Mesenchymal stem cell (in vitro differentiated cells and primary cell): ENCODE measurements around the gene CEP68.
A peak's percentile ranks its signal among the peaks of the same experiment; 100 is the strongest.

Source experiments
- DNase-seq: peaks from one replicate; pipeline ENCODE4 v3.0.0-alpha.2; 2013
- H2AFZ ChIP-seq: one replicate; pipeline ENCODE4 v1.6.1; 2013; ENCODE audit warnings: low read depth, mild to moderate bottlenecking, control low read depth, inconsistent platforms, low read length, moderate library complexity
- H2AK5ac ChIP-seq: 2 replicates; pipeline ENCODE4 v1.6.1; 2013; ENCODE audit warnings: low read length, moderate library complexity, mild to moderate bottlenecking, inconsistent platforms; ENCODE audit not compliant: severe bottlenecking
- H2BK120ac ChIP-seq: one replicate; pipeline ENCODE4 v1.6.1; 2013; ENCODE audit warnings: low read depth, mild to moderate bottlenecking, inconsistent platforms, low read length, moderate library complexity
- H2BK12ac ChIP-seq, 2 experiments: one replicate each; pipeline ENCODE4 v1.6.1; 2013; ENCODE audit warnings: inconsistent platforms in 2 of 2, low read length in 2 of 2, mild to moderate bottlenecking in 2 of 2, moderate library complexity in 2 of 2, control low read depth in 1 of 2
- H2BK15ac ChIP-seq: one replicate; pipeline ENCODE4 v1.6.1; 2013; ENCODE audit warnings: mild to moderate bottlenecking, low read depth, inconsistent platforms; ENCODE audit not compliant: poor library complexity, severe bottlenecking
- H2BK5ac ChIP-seq: 2 replicates; pipeline ENCODE4 v1.6.1; 2013; ENCODE audit warnings: low read depth, mild to moderate bottlenecking, low read length, control low read depth, inconsistent platforms; ENCODE audit not compliant: poor library complexity, severe bottlenecking
- H3K14ac ChIP-seq, 2 experiments: one replicate each; pipeline ENCODE4 v1.6.1; 2013; ENCODE audit warnings: inconsistent platforms in 2 of 2, low read length in 2 of 2, control low read depth in 1 of 2, mild to moderate bottlenecking in 1 of 2, moderate library complexity in 1 of 2
- H3K18ac ChIP-seq, 2 experiments: one replicate each; pipeline ENCODE4 v1.6.1; 2013; ENCODE audit warnings: inconsistent platforms in 2 of 2, low read length in 2 of 2, control low read depth in 1 of 2, low read depth in 1 of 2, mild to moderate bottlenecking in 1 of 2
- H3K23ac ChIP-seq, 2 experiments: one replicate each; pipeline ENCODE4 v1.6.1; 2013; ENCODE audit warnings: inconsistent platforms in 2 of 2, low read length in 2 of 2, mild to moderate bottlenecking in 2 of 2, moderate library complexity in 2 of 2, control low read depth in 1 of 2
- H3K27ac ChIP-seq: 2 replicates; pipeline ENCODE4 v1.5.1; 2013; ENCODE audit warnings: mild to moderate bottlenecking, moderate library complexity, low read length, control low read depth, inconsistent platforms; ENCODE audit not compliant: poor library complexity, severe bottlenecking
- H3K27me3 ChIP-seq, 2 experiments: 2 replicates each; pipeline versions ENCODE4 v1.6.1 to v1.7.0; 2013; ENCODE audit warnings: low read length in 2 of 2, mild to moderate bottlenecking in 2 of 2, moderate library complexity in 2 of 2, control low read depth in 1 of 2, inconsistent platforms in 1 of 2; ENCODE audit not compliant: control insufficient read depth in 1 of 2, insufficient read depth in 1 of 2
- H3K36me3 ChIP-seq, 2 experiments: 2 replicates each; pipeline versions ENCODE4 v1.6.1 to v1.7.0; 2013; ENCODE audit warnings: low read length in 2 of 2, control low read depth in 1 of 2, inconsistent platforms in 1 of 2, low read depth in 1 of 2, mild to moderate bottlenecking in 1 of 2; ENCODE audit not compliant: insufficient read depth in 2 of 2, control insufficient read depth in 1 of 2
- H3K4ac ChIP-seq, 2 experiments: one replicate each; pipeline ENCODE4 v1.6.1; 2013; ENCODE audit warnings: inconsistent platforms in 2 of 2, low read length in 2 of 2, mild to moderate bottlenecking in 2 of 2, moderate library complexity in 2 of 2, control low read depth in 1 of 2, low read depth in 1 of 2
- H3K4me1 ChIP-seq: 2 replicates; pipeline ENCODE4 v1.6.1; 2013; ENCODE audit warnings: low read depth, low read length, control low read depth; ENCODE audit not compliant: control insufficient read depth, insufficient read depth
- H3K4me2 ChIP-seq: 2 replicates; pipeline ENCODE4 v1.6.1; 2013; ENCODE audit warnings: low read length, mild to moderate bottlenecking, inconsistent platforms; ENCODE audit not compliant: poor library complexity, severe bottlenecking
- H3K4me3 ChIP-seq, 2 experiments: 2 replicates each; pipeline versions ENCODE4 v1.5.1 to v1.7.0; 2013; ENCODE audit warnings: low read length in 2 of 2, mild to moderate bottlenecking in 2 of 2, control low read depth in 1 of 2, low read depth in 1 of 2; ENCODE audit not compliant: insufficient read depth in 1 of 2
- H3K79me1 ChIP-seq: replicated peaks from 2 replicates; pipeline ENCODE4 v1.6.1; 2013; ENCODE audit warnings: mild to moderate bottlenecking, control low read depth, low read length, inconsistent platforms; ENCODE audit not compliant: poor library complexity, severe bottlenecking
- H3K9ac ChIP-seq: 2 replicates; pipeline ENCODE4 v1.7.0; 2013; ENCODE audit warnings: mild to moderate bottlenecking, low read length, moderate library complexity
- H3K9me3 ChIP-seq: 2 replicates; pipeline ENCODE4 v1.7.0; 2013; ENCODE audit warnings: mild to moderate bottlenecking, low read length; ENCODE audit not compliant: control insufficient read depth
- H4K8ac ChIP-seq: one replicate; pipeline ENCODE4 v1.6.1; 2013; ENCODE audit warnings: inconsistent platforms, mild to moderate bottlenecking, low read length, moderate library complexity
- H4K91ac ChIP-seq: one replicate; pipeline ENCODE4 v1.6.1; 2013; ENCODE audit warnings: mild to moderate bottlenecking, low read length, inconsistent platforms
- WGBS: methylation state at CpG from one replicate; pipeline ENCODE4 v1.1.7; 2013; ENCODE audit warnings: mixed read lengths; 5-methylcytosine and 5-hydroxymethylcytosine counted together

The CEP68 gene

GRCh38 chr2:65070172-65070830 lies 14.1 kb downstream of the CEP68 start:
- no peaks in the 10 kb centered on the region for H3K27me3 ChIP-seq
- H3K4me1 ChIP-seq: peaks cover 30% of the 10 kb centered on the region
- peak overlapping the region; percentile 53 for H3K9ac ChIP-seq
- peak overlapping the region in 1 of 2 experiments; percentile 68 for H3K18ac ChIP-seq
- no peak overlapping the region for H2BK12ac ChIP-seq
- H2AK5ac ChIP-seq: peak overlapping the region; percentile 49
- H3K27ac ChIP-seq: peak overlapping the region; percentile 11
- no peak overlapping the region for H3K4me3 ChIP-seq
- H2AFZ ChIP-seq: no peak overlapping the region
- H4K8ac ChIP-seq: peak overlapping the region; percentile 19
- peak; percentile 62 for DNase-seq
- 32% methylated on average over 8 of the region's 8 CpGs for whole genome bisulfite sequencing
- no peak overlapping the region for H3K23ac ChIP-seq
- H2BK5ac ChIP-seq: no peak overlapping the region
- H3K14ac ChIP-seq: no peak overlapping the region
- H3K9me3 ChIP-seq: no peaks in the 10 kb centered on the region
- H4K91ac ChIP-seq: no peak overlapping the region
- H3K79me1 ChIP-seq: peaks cover 36% of the 10 kb centered on the region
- H3K4ac ChIP-seq: peak overlapping the region in 1 of 2 experiments; percentile 52
- H3K4me2 ChIP-seq: no peak overlapping the region
- no peak overlapping the region for H2BK120ac ChIP-seq
- H2BK15ac ChIP-seq: peak overlapping the region; percentile 71
- H3K36me3 ChIP-seq: peaks cover 41 to 62% of the 10 kb centered on the region in 2 experiments

- no peak overlapping the region for H2BK5ac ChIP-seq
- no peak overlapping the region for H2BK12ac ChIP-seq
- no peak overlapping the region for H4K8ac ChIP-seq
- no peak overlapping the region for H3K4me3 ChIP-seq
- no peaks in the 10 kb centered on the region for H3K9me3 ChIP-seq
- no peak overlapping the region for H3K4ac ChIP-seq
- H3K79me1 ChIP-seq: peaks cover 36% of the 10 kb centered on the region
- H3K4me2 ChIP-seq: no peak overlapping the region
- no peak overlapping the region for H4K91ac ChIP-seq
- WGBS: 90% methylated on average over 6 of the region's 6 CpGs
- peaks cover 29% of the 10 kb centered on the region for H3K4me1 ChIP-seq
- peak overlapping the region; percentile 6 for H3K27ac ChIP-seq
- H3K27me3 ChIP-seq: no peaks in the 10 kb centered on the region
- H3K23ac ChIP-seq: no peak overlapping the region
- DNase-seq: no peak
- H2BK120ac ChIP-seq: no peak overlapping the region
- peaks cover 43 to 67% of the 10 kb centered on the region in 2 experiments for H3K36me3 ChIP-seq
- no peak overlapping the region for H3K14ac ChIP-seq
- H3K18ac ChIP-seq: peak overlapping the region in 1 of 2 experiments; percentile 1
- H2AK5ac ChIP-seq: peak overlapping the region; percentile 3
- H2AFZ ChIP-seq: no peak overlapping the region
- H2BK15ac ChIP-seq: no peak overlapping the region
- peak overlapping the region; percentile 53 for H3K9ac ChIP-seq
Measured at GRCh38 chr2:65070856-65071255, 14.6 kb downstream of the CEP68 start.

GRCh38 chr2:65071499-65072180 lies 15.4 kb downstream of the CEP68 start:
- Histone ChIP-seq H3K79me1 (peaks cover 34% of the 10 kb centered on the region), H3K4me2 (no peak overlapping the region), H3K27ac (no peak overlapping the region), H3K4me1 (peaks cover 33% of the 10 kb centered on the region), H4K8ac (no peak overlapping the region), H2BK15ac (no peak overlapping the region), H3K4ac (no peak overlapping the region), H3K18ac (no peak overlapping the region), H4K91ac (peak overlapping the region; percentile 31), H3K9me3 (no peaks in the 10 kb centered on the region), H2AFZ (no peak overlapping the region), H2BK5ac (no peak overlapping the region), H3K36me3 (peaks cover 47 to 73% of the 10 kb centered on the region in 2 experiments), H3K27me3 (no peaks in the 10 kb centered on the region), H2BK12ac (no peak overlapping the region), H2BK120ac (no peak overlapping the region), H3K9ac (no peak overlapping the region), H3K14ac (no peak overlapping the region), H3K23ac (no peak overlapping the region), H3K4me3 (no peak overlapping the region), H2AK5ac (no peak overlapping the region)
- WGBS: 92% methylated on average over 14 of the region's 14 CpGs
- DNase-seq: peak; percentile 34

GRCh38 chr2:65072181-65072970 lies 16.2 kb downstream of the CEP68 start:
- Histone ChIP-seq H3K4me2 (no peak overlapping the region), H3K9ac (no peak overlapping the region), H3K4me1 (peaks cover 35% of the 10 kb centered on the region), H3K9me3 (no peaks in the 10 kb centered on the region), H2AK5ac (no peak overlapping the region), H2BK12ac (no peak overlapping the region), H4K91ac (no peak overlapping the region), H3K23ac (no peak overlapping the region), H3K79me1 (peaks cover 36% of the 10 kb centered on the region), H3K14ac (no peak overlapping the region), H3K36me3 (peaks cover 47 to 76% of the 10 kb centered on the region in 2 experiments), H3K4ac (no peak overlapping the region), H2BK15ac (no peak overlapping the region), H4K8ac (no peak overlapping the region), H3K27ac (no peak overlapping the region), H2BK120ac (no peak overlapping the region), H2AFZ (no peak overlapping the region), H3K27me3 (no peaks in the 10 kb centered on the region), H2BK5ac (no peak overlapping the region), H3K18ac (no peak overlapping the region), H3K4me3 (no peak overlapping the region)
- no peak for DNase-seq
- 97% methylated on average over 19 of the region's 20 CpGs for WGBS
